Parathyroid adenoma (tissue), 2 donors: ENCODE results near the gene RASGRP4.

Experiments used
- H2AFZ ChIP-seq: fragments of 300-600 bp; sonication (generic); one replicate; pipeline ENCODE4 v1.7.0; 2017; ENCODE audit warnings: antibody characterized with exemption, mild to moderate bottlenecking
- H3K27ac ChIP-seq: fragments of 300-600 bp; sonication (generic); one replicate; pipeline ENCODE4 v1.7.0; 2017
- H3K27me3 ChIP-seq: fragments of 300-600 bp; sonication (generic); one replicate; pipeline ENCODE4 v1.7.0; 2017; ENCODE audit warnings: low read length; ENCODE audit not compliant: control insufficient read depth, insufficient read depth
- H3K36me3 ChIP-seq: fragments of 300-600 bp; sonication (generic); one replicate; pipeline ENCODE4 v1.7.0; 2017; ENCODE audit warnings: low read length; ENCODE audit not compliant: control insufficient read depth, insufficient read depth
- H3K4me1 ChIP-seq: fragments of 300-600 bp; sonication (generic); one replicate; pipeline ENCODE4 v1.7.0; 2017; ENCODE audit warnings: control low read depth
- H3K4me2 ChIP-seq: fragments of 300-600 bp; sonication (generic); one replicate; pipeline ENCODE4 v1.7.0; 2017; ENCODE audit warnings: low read length
- H3K4me3 ChIP-seq: fragments of 300-600 bp; sonication (generic); one replicate; pipeline ENCODE4 v1.7.0; 2017; ENCODE audit warnings: low read depth, low read length
- H3K79me2 ChIP-seq: fragments of 300-600 bp; sonication (generic); one replicate; pipeline ENCODE4 v1.7.0; 2017; ENCODE audit warnings: control low read depth
- H3K9ac ChIP-seq: fragments of 300-600 bp; sonication (generic); one replicate; pipeline ENCODE4 v1.7.0; 2017; ENCODE audit warnings: mild to moderate bottlenecking
- H3K9me3 ChIP-seq: fragments of 300-600 bp; sonication (generic); one replicate; pipeline ENCODE4 v1.7.0; 2017; ENCODE audit warnings: low read length; ENCODE audit not compliant: control insufficient read depth
- TF ChIP-seq, protein P1 (sequence below): fragments of 300-600 bp; sonication (generic); IDR thresholded peaks from one replicate; pipeline ENCODE4 v1.7.0; 2017; ENCODE audit warnings: antibody characterized with exemption, mild to moderate bottlenecking
- donor health status: primary hyperparathyroidism.

RASGRP4 gene

GRCh38 chr19:38399537-38399936 is 26.5 kb downstream of the RASGRP4 start:
- Histone ChIP-seq H2AFZ (no peak overlapping the region), H3K4me2 (no peak overlapping the region), H3K27ac (no peak overlapping the region), H3K79me2 (no peaks in the 10 kb centered on the region), H3K36me3 (no peaks in the 10 kb centered on the region), H3K4me3 (no peak overlapping the region), H3K9ac (no peak overlapping the region), H3K9me3 (no peaks in the 10 kb centered on the region), H3K27me3 (no peaks in the 10 kb centered on the region), H3K4me1 (peaks cover 3% of the 10 kb centered on the region)
- TF ChIP-seq, protein P1, sequence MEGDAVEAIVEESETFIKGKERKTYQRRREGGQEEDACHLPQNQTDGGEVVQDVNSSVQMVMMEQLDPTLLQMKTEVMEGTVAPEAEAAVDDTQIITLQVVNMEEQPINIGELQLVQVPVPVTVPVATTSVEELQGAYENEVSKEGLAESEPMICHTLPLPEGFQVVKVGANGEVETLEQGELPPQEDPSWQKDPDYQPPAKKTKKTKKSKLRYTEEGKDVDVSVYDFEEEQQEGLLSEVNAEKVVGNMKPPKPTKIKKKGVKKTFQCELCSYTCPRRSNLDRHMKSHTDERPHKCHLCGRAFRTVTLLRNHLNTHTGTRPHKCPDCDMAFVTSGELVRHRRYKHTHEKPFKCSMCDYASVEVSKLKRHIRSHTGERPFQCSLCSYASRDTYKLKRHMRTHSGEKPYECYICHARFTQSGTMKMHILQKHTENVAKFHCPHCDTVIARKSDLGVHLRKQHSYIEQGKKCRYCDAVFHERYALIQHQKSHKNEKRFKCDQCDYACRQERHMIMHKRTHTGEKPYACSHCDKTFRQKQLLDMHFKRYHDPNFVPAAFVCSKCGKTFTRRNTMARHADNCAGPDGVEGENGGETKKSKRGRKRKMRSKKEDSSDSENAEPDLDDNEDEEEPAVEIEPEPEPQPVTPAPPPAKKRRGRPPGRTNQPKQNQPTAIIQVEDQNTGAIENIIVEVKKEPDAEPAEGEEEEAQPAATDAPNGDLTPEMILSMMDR: no peak

DNA sequence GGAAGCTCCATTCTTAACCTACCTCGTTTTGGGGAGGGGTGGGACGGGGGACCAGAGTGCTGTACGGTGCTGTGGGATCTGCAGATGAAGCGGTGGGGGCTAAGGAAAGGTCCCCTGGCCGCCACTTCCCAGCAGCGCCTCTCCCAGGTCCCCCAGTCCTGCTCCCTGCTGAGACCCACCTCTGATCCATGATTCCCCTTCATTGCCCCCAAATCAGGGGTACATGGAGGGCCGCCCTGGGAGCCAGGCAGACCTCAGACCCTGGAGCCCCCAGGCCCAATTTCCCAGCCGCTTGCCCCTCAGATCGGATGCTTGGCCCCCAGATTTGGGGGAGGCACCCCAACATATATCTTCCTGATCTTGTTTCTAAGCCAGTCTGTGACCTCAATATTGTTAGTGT is 26.9 kb downstream of the RASGRP4 start:
- TF ChIP-seq, protein P1: no peak
- H3K4me2 ChIP-seq: no peak overlapping the region
- peaks cover 3% of the 10 kb centered on the region for H3K4me1 ChIP-seq
- H3K79me2 ChIP-seq: no peaks in the 10 kb centered on the region
- H2AFZ ChIP-seq: no peak overlapping the region
- no peak overlapping the region for H3K9ac ChIP-seq
- H3K27me3 ChIP-seq: no peaks in the 10 kb centered on the region
- no peak overlapping the region for H3K27ac ChIP-seq
- no peaks in the 10 kb centered on the region for H3K9me3 ChIP-seq
- H3K4me3 ChIP-seq: no peak overlapping the region
- H3K36me3 ChIP-seq: no peaks in the 10 kb centered on the region

GRCh38 chr19:38395381-38396114 is 30.5 kb downstream of the RASGRP4 start:
- H3K79me2 ChIP-seq: no peaks in the 10 kb centered on the region
- H3K4me1 ChIP-seq: no peaks in the 10 kb centered on the region
- H3K27ac ChIP-seq: no peak overlapping the region
- no peaks in the 10 kb centered on the region for H3K36me3 ChIP-seq
- TF ChIP-seq, protein P1: no peak
- H3K9ac ChIP-seq: no peak overlapping the region
- no peaks in the 10 kb centered on the region for H3K9me3 ChIP-seq
- H2AFZ ChIP-seq: no peak overlapping the region
- no peak overlapping the region for H3K4me3 ChIP-seq
- H3K4me2 ChIP-seq: no peak overlapping the region
- H3K27me3 ChIP-seq: no peaks in the 10 kb centered on the region

DNA sequence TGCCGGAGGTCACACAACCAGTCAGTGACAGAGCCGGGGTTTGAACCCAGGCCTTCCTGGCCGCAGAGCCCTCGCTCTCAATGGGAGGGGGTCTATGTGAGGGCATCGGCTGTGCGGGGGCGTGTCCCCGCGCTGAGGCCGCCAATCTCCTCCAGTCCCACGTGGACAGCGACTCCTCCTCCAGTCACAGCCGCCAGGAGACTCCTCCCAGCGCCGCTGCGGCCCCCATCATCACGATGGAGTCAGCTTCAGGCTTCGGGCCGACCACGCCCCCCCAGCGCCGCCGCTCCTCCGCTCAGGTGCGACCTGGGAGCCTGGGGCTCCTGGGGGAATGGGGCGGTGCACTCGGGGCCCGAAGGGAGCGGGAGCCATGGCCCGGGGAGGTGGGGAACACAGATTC is 31.5 kb downstream of the RASGRP4 start:
- Histone ChIP-seq H3K4me1 (no peaks in the 10 kb centered on the region), H3K27me3 (no peaks in the 10 kb centered on the region), H3K9ac (no peak overlapping the region), H3K9me3 (no peaks in the 10 kb centered on the region), H3K27ac (no peak overlapping the region), H3K4me2 (no peak overlapping the region), H3K79me2 (no peaks in the 10 kb centered on the region), H2AFZ (no peak overlapping the region), H3K36me3 (no peaks in the 10 kb centered on the region), H3K4me3 (no peak overlapping the region)
- TF ChIP-seq, protein P1: no peak

GRCh38 chr19:38392707-38393308 is 33.2 kb downstream of the RASGRP4 start:
- TF ChIP-seq, protein P1: no peak
- H3K27me3 ChIP-seq: no peaks in the 10 kb centered on the region
- no peaks in the 10 kb centered on the region for H3K79me2 ChIP-seq

More at GRCh38 chr19:38392707-38393308, 33.2 kb downstream of the RASGRP4 start:
- Histone ChIP-seq H2AFZ (no peak overlapping the region), H3K9me3 (no peaks in the 10 kb centered on the region), H3K9ac (no peak overlapping the region), H3K4me3 (no peak overlapping the region), H3K4me1 (no peaks in the 10 kb centered on the region), H3K27ac (no peak overlapping the region), H3K36me3 (no peaks in the 10 kb centered on the region), H3K4me2 (no peak overlapping the region)
